ENCODE data around the gene KRT72. TPM values are rescaled to one million over a fixed set of nuclear protein-coding genes. Genes with fewer than 3 reads are reported as not detected.

Gene KRT72
- total RNA-seq, 2 experiments from 2014 or later: 82.2 to 83.4 TPM

- peaks cover 92% of the 10 kb centered on the region for H3K4me1 Mint-ChIP-seq (ENCODE audit: low read depth)
- no peak for TF ChIP-seq CTCF (IDR thresholded peaks at IDR 0.05)
- intact Hi-C loops (cut with DNase I, micrococcal nuclease): loop anchor here (1.0 to 2.0 kb wide), 9 partner anchors 13 to 224 kb away; partner anchors contain the start of gene KRT1 (in 1 of the 2)
- no peaks in the 10 kb centered on the region for H3K27me3 ChIP-seq (ENCODE audit: control insufficient read depth in 1 of 2, insufficient read depth in 2 of 2, low read length in 2 of 2)
- peak overlapping the region; percentile 68 to 75 for H3K27ac ChIP-seq (ENCODE audit: low read depth in 1 of 2, low read length in 2 of 2)
- no peaks in the 10 kb centered on the region for H3K27me3 Mint-ChIP-seq
- peaks cover 5% of the 10 kb centered on the region for H3K36me3 Mint-ChIP-seq (ENCODE audit: low read depth)
- ATAC-seq (ENCODE audit: poor library complexity) (no peak), DNase-seq (no peak)
- H3K36me3 ChIP-seq (ENCODE audit: insufficient read depth, low read length): no peaks in the 10 kb centered on the region
- H3K9me3 Mint-ChIP-seq: peaks cover 2% of the 10 kb centered on the region
- ChIA-PET POLR2A (interaction anchor here (0.7 to 5.8 kb wide), 4 partner anchors 12 to 1130 kb away, joined by 3 to 50 read pairs (median 12); no protein-coding TSS in a partner anchor), CTCF (no interaction called here)
- H3K4me3 ChIP-seq (ENCODE audit: low read length): no peak overlapping the region
- H3K4me3 Mint-ChIP-seq: peak overlapping the region; percentile 77
- H3K4me1 ChIP-seq (ENCODE audit: insufficient read depth, low read length): peaks cover 79% of the 10 kb centered on the region
- peaks cover 0 to 9% of the 10 kb centered on the region in 2 experiments for H3K9me3 ChIP-seq (ENCODE audit: control insufficient read depth in 1 of 2, insufficient read depth in 1 of 2, low read length in 2 of 2)
- H3K27ac Mint-ChIP-seq: peak overlapping the region; percentile 99
Observed at GRCh38 chr12:52645982-52646381, 44.7 kb upstream of the KRT72 start.

GRCh38 chr12:52645120-52645761 lies 44.0 kb upstream of the KRT72 start:
- H3K4me1 ChIP-seq (ENCODE audit: insufficient read depth, low read length): peaks cover 76% of the 10 kb centered on the region
- CTCF ChIA-PET: interaction anchor here (1.0 kb wide), 1 partner anchor 59 kb away, joined by 3 read pairs; no protein-coding TSS in a partner anchor
- no peak overlapping the region for H3K4me3 ChIP-seq (ENCODE audit: low read length)
- Mint-ChIP-seq H3K36me3 (ENCODE audit: low read depth) (peaks cover 5% of the 10 kb centered on the region), H3K4me3 (peak overlapping the region; percentile 77), H3K27me3 (no peaks in the 10 kb centered on the region), H3K4me1 (ENCODE audit: low read depth) (peaks cover 92% of the 10 kb centered on the region), H3K9me3 (peaks cover 2% of the 10 kb centered on the region), H3K27ac (peak overlapping the region; percentile 99)
- H3K36me3 ChIP-seq (ENCODE audit: insufficient read depth, low read length): no peaks in the 10 kb centered on the region
- intact Hi-C loops (cut with DNase I, micrococcal nuclease): loop anchor here (1.0 to 2.0 kb wide), 9 partner anchors 12 to 225 kb away; partner anchors contain the start of gene KRT1 (in 1 of the 2)
- TF ChIP-seq CTCF (IDR thresholded peaks at IDR 0.05): no peak
- H3K27ac ChIP-seq (ENCODE audit: low read depth in 1 of 2, low read length in 2 of 2): peak overlapping the region; percentile 44 to 75
- ATAC-seq (ENCODE audit: poor library complexity): peak; percentile 89
- no peaks in the 10 kb centered on the region for H3K27me3 ChIP-seq (ENCODE audit: control insufficient read depth in 1 of 2, insufficient read depth in 2 of 2, low read length in 2 of 2)
- peak; percentile 29 to 91 (median 50) for DNase-seq
- peaks cover 0 to 9% of the 10 kb centered on the region in 2 experiments for H3K9me3 ChIP-seq (ENCODE audit: control insufficient read depth in 1 of 2, insufficient read depth in 1 of 2, low read length in 2 of 2)
- POLR2A ChIA-PET: interaction anchor here (0.8 to 5.8 kb wide), 12 partner anchors 11 to 61 kb away, joined by 3 to 50 read pairs (median 5); partner anchors contain the start of gene KRT1

- Histone ChIP-seq H3K36me3 (ENCODE audit: insufficient read depth, low read length) (no peaks in the 10 kb centered on the region), H3K4me3 (ENCODE audit: low read length) (no peak overlapping the region), H3K27me3 (ENCODE audit: control insufficient read depth in 1 of 2, insufficient read depth in 2 of 2, low read length in 2 of 2) (no peaks in the 10 kb centered on the region), H3K4me1 (ENCODE audit: insufficient read depth, low read length) (peaks cover 71% of the 10 kb centered on the region), H3K9me3 (ENCODE audit: control insufficient read depth in 1 of 2, insufficient read depth in 1 of 2, low read length in 2 of 2) (peaks cover 0 to 9% of the 10 kb centered on the region in 2 experiments), H3K27ac (ENCODE audit: low read depth in 1 of 2, low read length in 2 of 2) (peak overlapping the region; percentile 55 to 69)
- ATAC-seq (ENCODE audit: poor library complexity): no peak
- H3K36me3 Mint-ChIP-seq (ENCODE audit: low read depth): peaks cover 5% of the 10 kb centered on the region
- no peak for DNase-seq
- peak overlapping the region; percentile 99 for H3K27ac Mint-ChIP-seq
- H3K4me1 Mint-ChIP-seq (ENCODE audit: low read depth): peaks cover 80% of the 10 kb centered on the region
- TF ChIP-seq CTCF (IDR thresholded peaks at IDR 0.05): no peak
- CTCF ChIA-PET: no interaction called here
- peaks cover 2% of the 10 kb centered on the region for H3K9me3 Mint-ChIP-seq
- POLR2A ChIA-PET: interaction anchor here (1.3 to 5.8 kb wide), 7 partner anchors 10 to 59 kb away, joined by 3 to 50 read pairs (median 6); no protein-coding TSS in a partner anchor
- H3K27me3 Mint-ChIP-seq: no peaks in the 10 kb centered on the region
- H3K4me3 Mint-ChIP-seq: no peak overlapping the region
- intact Hi-C loops (cut with DNase I, micrococcal nuclease): loop anchor here (2.0 kb wide), 4 partner anchors 33 to 65 kb away; partner anchors contain the start of gene KRT1 (in 1 of the 2)
Observed at GRCh38 chr12:52644078-52644415, 42.8 kb upstream of the KRT72 start.
